MCF 10A (cell line): Measurements from ENCODE around the gene RXFP1. TPM values are rescaled to one million over a fixed set of nuclear protein-coding genes. Genes with fewer than 3 reads are reported as not detected.

Experiments
- BruUV-seq: library from RNA; stranded (reverse); fragments of 400-500 nt; replicated peaks from 2 replicates; lab custom pipeline; 2021; lab: Mats Ljungman, UMichigan
- CTCF ChIA-PET: fragments of 300-600 bp; sonication (Branson Sonifier 250); formaldehyde crosslinking; extraction: SDS; loops from one replicate; lab custom pipeline; 2021; ENCODE audit warnings: antibody characterized with exemption, inconsistent platforms; lab: Yijun Ruan, JAX
- POLR2A ChIA-PET: fragments of 300-600, 350-650 bp; sonication (Branson Sonifier 250); formaldehyde crosslinking; extraction: SDS; loops from one replicate; lab custom pipeline; 2020; ENCODE audit warnings: antibody characterized with exemption, inconsistent platforms; lab: Yijun Ruan, JAX
- DNase-seq: peaks from one replicate; pipeline ENCODE4 v3.0.0-alpha.2; 2018; ENCODE audit not compliant: unreplicated experiment
- H3K27ac Mint-ChIP-seq: one replicate; pipeline ENCODE4 v1.8.0; 2022; ENCODE audit warnings: mild to moderate bottlenecking, low read depth, mixed read lengths; ENCODE audit not compliant: unreplicated experiment
- H3K27me3 Mint-ChIP-seq: one replicate; pipeline ENCODE4 v1.8.0; 2022; ENCODE audit warnings: mixed read lengths; ENCODE audit not compliant: insufficient read depth, unreplicated experiment
- H3K36me3 Mint-ChIP-seq: one replicate; pipeline ENCODE4 v1.8.0; 2022; ENCODE audit warnings: mild to moderate bottlenecking, moderate library complexity, mixed read lengths; ENCODE audit not compliant: insufficient read depth, unreplicated experiment
- H3K4me1 Mint-ChIP-seq: one replicate; pipeline ENCODE4 v1.8.0; 2022; ENCODE audit warnings: mixed read lengths; ENCODE audit not compliant: insufficient read depth, unreplicated experiment
- H3K4me3 Mint-ChIP-seq: one replicate; pipeline ENCODE4 v1.8.0; 2022; ENCODE audit warnings: mild to moderate bottlenecking, moderate library complexity, mixed read lengths; ENCODE audit not compliant: unreplicated experiment
- H3K9me3 Mint-ChIP-seq: one replicate; pipeline ENCODE4 v1.8.0; 2022; ENCODE audit warnings: mixed read lengths; ENCODE audit not compliant: unreplicated experiment
- CTCF ChIP-seq: fragments of 200-600 bp; IDR thresholded peaks from one replicate; pipeline ENCODE4 v1.8.0; 2022; ENCODE audit warnings: antibody characterized with exemption, mild to moderate bottlenecking; ENCODE audit not compliant: unreplicated experiment
- intact Hi-C: fragments of 100-400 bp; cut with micrococcal nuclease; formaldehyde crosslinking; loops from 2 replicates; pipeline ENCODE4 v1.14.1; 2022
- total RNA-seq: library from RNA; stranded (reverse); gene quantifications from 2 replicates; pipeline ENCODE4 v1.2.3, GENCODE V29; 2022

The RXFP1 gene
- total RNA-seq, 1 experiment from 2014 or later: 4.7 TPM

DNA sequence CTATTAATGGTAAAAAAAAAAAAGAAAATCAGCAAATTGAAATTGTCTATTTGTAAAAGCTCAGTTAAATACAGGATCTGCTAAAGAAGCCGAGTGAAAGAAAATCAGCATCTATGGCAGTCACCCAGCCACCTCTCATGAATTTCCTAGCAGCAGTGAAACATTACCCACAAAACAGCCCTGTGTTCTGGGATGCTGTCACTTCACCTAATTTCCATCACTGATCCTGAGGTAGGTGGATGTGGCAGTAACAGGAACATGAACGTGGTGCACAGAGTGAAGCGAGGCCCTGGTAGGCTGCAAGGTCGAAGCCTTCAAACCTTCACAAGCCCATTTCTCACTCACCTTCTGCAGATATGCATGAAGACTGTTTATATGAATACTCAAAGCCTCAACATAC is 65.2 kb downstream of the RXFP1 start:
- no peak overlapping the region for H3K4me3 Mint-ChIP-seq
- DNase-seq: no peak
- H3K36me3 Mint-ChIP-seq: no peaks in the 10 kb centered on the region
- POLR2A ChIA-PET: no interaction called here
- TF ChIP-seq CTCF: no peak
- H3K27me3 Mint-ChIP-seq: no peaks in the 10 kb centered on the region
- CTCF ChIA-PET: no interaction called here
- no peaks in the 10 kb centered on the region for H3K4me1 Mint-ChIP-seq
- BruUV-seq: no TSS peak
- H3K27ac Mint-ChIP-seq: no peak overlapping the region
- intact Hi-C loops: no loop called here
- no peaks in the 10 kb centered on the region for H3K9me3 Mint-ChIP-seq

DNA sequence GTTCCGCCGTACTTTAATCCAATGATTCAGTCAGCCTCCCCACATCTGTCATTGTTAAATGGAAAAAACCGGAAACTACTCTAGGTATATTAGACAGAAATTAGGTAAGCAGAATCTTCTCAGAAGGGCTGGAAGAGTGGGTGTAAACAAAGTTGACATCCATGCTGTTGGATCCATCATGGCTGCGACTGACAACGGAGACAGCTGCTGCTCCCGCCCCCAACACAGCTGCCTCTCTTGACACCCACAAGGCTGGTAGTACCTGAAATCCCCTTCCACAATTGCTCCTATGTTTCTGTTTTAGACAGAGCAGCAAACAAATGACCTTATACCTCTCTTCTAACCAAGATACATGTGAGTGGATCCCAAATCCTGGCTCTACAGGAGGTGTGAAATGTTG is 66.6 kb downstream of the RXFP1 start:
- ChIA-PET POLR2A (interaction anchor here (0.6 kb wide), 1 partner anchor 37 kb away, joined by 3 read pairs; no protein-coding TSS in a partner anchor), CTCF (interaction anchor here (0.5 to 1.2 kb wide), 3 partner anchors 104 to 328 kb away, joined by 3 read pairs; no protein-coding TSS in a partner anchor)
- DNase-seq: no peak
- TF ChIP-seq CTCF: no peak
- no peaks in the 10 kb centered on the region for H3K4me1 Mint-ChIP-seq
- H3K36me3 Mint-ChIP-seq: no peaks in the 10 kb centered on the region
- no peaks in the 10 kb centered on the region for H3K9me3 Mint-ChIP-seq
- H3K4me3 Mint-ChIP-seq: no peak overlapping the region
- intact Hi-C loops: no loop called here
- no TSS peak for BruUV-seq
- H3K27ac Mint-ChIP-seq: no peak overlapping the region
- no peaks in the 10 kb centered on the region for H3K27me3 Mint-ChIP-seq

DNA sequence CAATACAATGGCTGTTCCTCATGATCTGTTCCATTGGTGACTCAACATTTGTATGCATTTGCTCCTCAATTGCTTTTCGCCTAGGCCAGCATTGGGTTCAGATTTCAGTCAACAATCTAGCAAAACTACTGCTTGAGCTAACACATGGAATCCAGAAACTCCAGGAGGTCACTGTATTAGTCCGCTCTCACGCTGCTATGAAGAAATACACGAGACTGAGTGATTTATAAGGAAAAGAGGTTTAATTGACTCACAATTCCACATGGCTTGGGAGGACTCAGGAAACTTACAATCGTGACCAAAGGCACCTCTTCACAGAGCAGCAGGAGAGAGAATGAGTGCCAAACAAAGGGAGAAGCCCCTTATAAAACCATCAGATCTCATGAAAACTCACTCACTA is 67.1 kb downstream of the RXFP1 start:
- no peak overlapping the region for H3K27ac Mint-ChIP-seq
- no peak for TF ChIP-seq CTCF
- H3K4me3 Mint-ChIP-seq: no peak overlapping the region
- ChIA-PET CTCF (interaction anchor here (0.5 to 1.2 kb wide), 2 partner anchors 105 to 329 kb away, joined by 3 read pairs; no protein-coding TSS in a partner anchor), POLR2A (no interaction called here)
- no peaks in the 10 kb centered on the region for H3K9me3 Mint-ChIP-seq
- intact Hi-C loops: no loop called here
- H3K27me3 Mint-ChIP-seq: no peaks in the 10 kb centered on the region
- no peaks in the 10 kb centered on the region for H3K4me1 Mint-ChIP-seq
- DNase-seq: no peak
- H3K36me3 Mint-ChIP-seq: no peaks in the 10 kb centered on the region
- no TSS peak for BruUV-seq

DNA sequence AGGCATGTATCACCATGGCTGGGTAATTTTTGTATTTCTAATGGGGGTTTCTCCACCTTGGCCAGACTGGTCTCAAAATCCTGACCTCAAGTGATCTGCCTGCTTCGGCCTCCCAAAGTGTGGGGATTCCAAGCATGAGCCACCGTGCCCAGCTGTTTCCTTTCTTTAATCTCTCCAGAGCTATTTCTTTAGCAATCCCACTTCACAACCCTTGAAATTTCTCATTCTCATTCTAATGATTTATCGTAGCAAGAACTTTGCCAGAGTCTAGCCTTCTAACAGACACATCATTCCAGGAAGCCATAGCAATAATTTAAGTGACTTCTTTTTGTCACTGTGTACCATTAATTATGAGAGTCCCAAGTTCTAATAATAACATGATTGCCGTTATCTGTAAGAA is 68.6 kb downstream of the RXFP1 start:
- H3K36me3 Mint-ChIP-seq: no peaks in the 10 kb centered on the region

More for the DNA sequence above, 68.6 kb downstream of the RXFP1 start:
- POLR2A ChIA-PET: interaction anchor here (1.4 kb wide), 1 partner anchor 10 kb away, joined by 5 read pairs; no protein-coding TSS in a partner anchor
- H3K4me1 Mint-ChIP-seq: no peaks in the 10 kb centered on the region
- H3K27ac Mint-ChIP-seq: no peak overlapping the region
- no peak for DNase-seq
- no peaks in the 10 kb centered on the region for H3K9me3 Mint-ChIP-seq
- CTCF ChIA-PET: interaction anchor here (0.6 to 1.5 kb wide), 4 partner anchors 179 to 1545 kb away, joined by 3 to 6 read pairs (median 4); no protein-coding TSS in a partner anchor
- H3K4me3 Mint-ChIP-seq: no peak overlapping the region
- no peaks in the 10 kb centered on the region for H3K27me3 Mint-ChIP-seq
- no peak for TF ChIP-seq CTCF
- intact Hi-C loops: no loop called here
- no TSS peak for BruUV-seq
